Measurements from ENCODE around the gene CH25H.

DNA sequence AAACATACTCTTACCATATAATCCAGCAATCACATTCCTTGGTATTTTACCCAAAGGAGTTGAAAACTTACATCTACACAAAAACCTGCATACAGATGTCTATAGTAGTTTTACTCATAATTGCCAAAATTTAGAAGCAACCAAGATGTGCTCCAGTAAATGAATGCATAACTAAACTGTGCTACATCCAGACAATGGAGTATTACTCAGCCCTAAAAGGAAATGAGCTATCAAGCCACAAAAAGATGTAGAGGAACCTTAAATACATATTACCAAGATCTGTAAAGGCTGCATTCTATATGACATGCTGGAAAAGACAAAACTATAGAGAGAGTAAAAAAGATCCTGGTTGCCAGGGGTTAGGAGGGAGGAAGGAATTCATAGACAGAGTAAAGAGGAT lies 21.8 kb upstream of the CH25H start:
- TF ChIP-seq BHLHE40 (IDR thresholded peaks at IDR 0.05; ENCODE audit: borderline replicate concordance) = no peak
- no peak for TF ChIP-seq FOXK2 (IDR thresholded peaks at IDR 0.05)
- no peak for TF ChIP-seq CTBP1 (IDR thresholded peaks at IDR 0.05; ENCODE audit: borderline replicate concordance)
- no peak for TF ChIP-seq ELF4 (IDR thresholded peaks at IDR 0.05)
- no peak for TF ChIP-seq SP1 (IDR thresholded peaks at IDR 0.05)
- no peak for TF ChIP-seq TARDBP (IDR thresholded peaks at IDR 0.05)
- TF ChIP-seq HDGF (IDR thresholded peaks at IDR 0.05; ENCODE audit: borderline replicate concordance) = no peak
- TF ChIP-seq ARNT (IDR thresholded peaks at IDR 0.05) = no peak
- TF ChIP-seq, protein P1, sequence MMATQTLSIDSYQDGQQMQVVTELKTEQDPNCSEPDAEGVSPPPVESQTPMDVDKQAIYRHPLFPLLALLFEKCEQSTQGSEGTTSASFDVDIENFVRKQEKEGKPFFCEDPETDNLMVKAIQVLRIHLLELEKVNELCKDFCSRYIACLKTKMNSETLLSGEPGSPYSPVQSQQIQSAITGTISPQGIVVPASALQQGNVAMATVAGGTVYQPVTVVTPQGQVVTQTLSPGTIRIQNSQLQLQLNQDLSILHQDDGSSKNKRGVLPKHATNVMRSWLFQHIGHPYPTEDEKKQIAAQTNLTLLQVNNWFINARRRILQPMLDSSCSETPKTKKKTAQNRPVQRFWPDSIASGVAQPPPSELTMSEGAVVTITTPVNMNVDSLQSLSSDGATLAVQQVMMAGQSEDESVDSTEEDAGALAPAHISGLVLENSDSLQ (IDR thresholded peaks at IDR 0.05) = no peak
